CD4-positive, alpha-beta T cell treated with Interleukin-21 for 1 hour (primary cell): ENCODE measurements around the gene ANGPTL2.

Source experiments
- DNase-seq: peaks from one replicate; pipeline ENCODE4 v3.0.0-alpha.2; 2020

The ANGPTL2 gene

DNA sequence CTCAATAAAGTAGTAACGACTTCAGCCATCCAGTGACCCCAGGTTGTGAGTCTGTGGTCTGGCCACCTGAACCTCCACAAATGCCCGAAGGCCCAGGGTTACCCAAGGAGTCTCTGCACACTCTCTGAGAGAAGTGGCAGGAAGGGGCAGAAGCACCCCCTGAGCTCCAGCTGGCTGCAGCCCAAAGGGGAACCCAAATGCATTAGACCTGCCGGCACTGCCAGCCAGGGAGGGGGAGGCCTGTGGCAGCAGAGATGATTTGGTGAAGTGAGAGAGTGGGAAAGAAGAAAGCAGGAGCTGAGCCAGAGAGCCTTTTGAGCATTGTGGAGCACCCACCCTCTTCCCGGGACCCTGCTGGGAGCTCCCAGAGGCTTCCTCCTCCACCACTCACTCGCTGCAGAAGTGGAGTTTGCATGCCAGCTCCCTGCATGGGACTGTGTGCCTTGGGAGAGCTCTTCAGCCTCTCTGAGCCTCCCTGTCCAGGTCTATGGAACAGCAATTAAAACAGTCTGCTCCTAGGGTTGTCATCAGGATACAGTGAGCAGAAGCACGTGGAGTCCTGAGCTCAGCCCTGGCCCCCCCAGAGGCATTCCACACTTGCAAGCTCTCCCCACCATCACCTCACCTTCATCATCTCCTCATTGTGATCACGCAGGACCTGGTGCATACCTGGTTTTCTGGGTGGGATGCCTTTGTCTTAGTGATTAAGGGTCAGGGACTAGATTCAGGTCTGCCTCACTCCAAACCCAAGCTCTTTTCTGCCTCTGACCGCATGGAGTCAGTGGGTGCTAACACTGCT lies 13.8 kb upstream of the ANGPTL2 start:
- DNase-seq: no peak

DNA sequence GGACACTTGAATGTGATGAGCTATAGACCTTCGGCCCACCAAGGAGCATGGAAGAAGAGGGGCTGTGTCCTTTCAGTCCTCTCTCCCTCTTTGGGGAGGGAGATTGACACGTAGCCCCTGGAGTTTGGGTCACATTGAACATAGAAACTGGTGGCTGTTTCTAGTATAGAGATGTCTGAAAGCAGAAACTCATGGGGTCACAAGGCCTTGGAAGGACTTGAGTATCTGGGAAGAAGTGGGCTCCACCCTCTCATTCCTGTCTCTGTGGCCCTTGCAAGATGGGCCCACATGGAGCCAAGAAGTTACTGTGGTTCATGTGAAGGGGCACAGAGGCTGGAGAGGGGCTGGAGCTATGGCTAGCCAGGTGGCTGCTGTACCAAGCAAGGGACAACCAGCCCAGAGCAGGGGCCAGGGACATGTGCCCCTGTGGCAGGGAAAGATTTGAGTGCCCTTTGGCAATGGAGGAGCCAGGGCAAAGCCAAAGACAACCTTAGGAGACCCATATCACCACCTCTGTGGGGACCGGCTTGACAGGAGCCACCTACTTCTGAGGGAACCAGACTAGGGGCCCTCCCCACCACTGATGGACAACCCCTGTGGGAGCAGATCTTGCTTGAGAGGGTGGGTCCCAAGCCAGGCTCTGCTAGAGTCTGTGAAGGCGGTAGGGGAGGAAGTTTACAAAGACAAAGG lies 12.8 kb upstream of the ANGPTL2 start:
- no peak for DNase-seq

DNA sequence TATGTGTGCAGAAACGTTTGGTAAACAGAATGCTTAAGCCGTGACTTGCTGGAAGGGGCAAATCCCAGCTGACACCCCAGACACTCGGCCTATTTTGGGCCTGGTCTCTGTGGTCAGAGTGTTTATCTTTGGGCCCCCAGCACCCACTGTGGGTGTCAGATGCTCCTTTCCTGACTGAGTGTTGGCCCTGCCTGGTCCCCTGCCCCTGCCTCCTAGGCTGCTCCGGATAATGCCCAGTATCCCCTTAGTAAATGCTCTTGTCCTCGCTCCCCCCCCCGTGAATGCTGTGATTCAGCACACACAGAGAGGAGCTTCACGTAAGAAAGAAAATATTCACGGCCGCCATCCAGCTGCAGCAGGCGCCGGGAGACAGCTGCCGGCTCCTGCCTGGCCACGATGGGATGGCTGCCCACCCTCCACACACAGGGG lies 11.3 kb upstream of the ANGPTL2 start:
- no peak for DNase-seq

DNA sequence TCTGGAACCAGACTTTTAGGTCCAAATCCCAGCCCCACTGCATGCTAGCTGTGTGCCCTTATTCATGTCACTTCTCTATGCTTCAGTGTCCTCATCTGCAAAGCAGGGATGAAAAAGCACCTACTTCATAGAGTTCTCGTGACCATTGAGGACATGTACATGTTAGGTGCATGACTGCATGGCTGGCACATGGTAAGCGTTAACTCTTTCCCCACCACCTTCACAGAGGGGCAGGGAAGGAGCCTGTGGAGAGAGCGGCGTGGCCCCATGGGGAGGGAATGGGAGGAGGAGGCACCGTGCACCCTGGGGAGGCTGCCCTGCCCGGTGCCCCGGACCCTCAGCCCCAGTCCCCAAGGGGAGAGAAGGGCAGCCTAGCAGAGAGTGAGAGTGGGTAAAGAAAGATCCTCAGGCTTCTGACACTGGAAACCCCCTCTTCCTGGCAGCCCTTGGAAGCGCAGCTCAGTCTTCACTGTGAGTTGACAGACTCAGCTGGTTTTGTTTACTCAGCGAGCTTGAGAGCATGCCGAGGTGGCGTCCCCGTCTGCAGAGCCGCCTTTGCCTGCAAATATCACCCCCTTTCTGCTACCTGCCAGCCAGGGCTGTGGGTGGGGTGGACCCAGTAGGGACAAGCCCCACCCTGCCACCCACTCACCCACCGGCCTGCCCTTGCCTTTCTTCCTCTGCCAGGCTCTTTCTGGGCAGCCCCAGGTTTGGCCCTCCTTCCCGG lies 10.6 kb upstream of the ANGPTL2 start:
- DNase-seq: no peak

DNA sequence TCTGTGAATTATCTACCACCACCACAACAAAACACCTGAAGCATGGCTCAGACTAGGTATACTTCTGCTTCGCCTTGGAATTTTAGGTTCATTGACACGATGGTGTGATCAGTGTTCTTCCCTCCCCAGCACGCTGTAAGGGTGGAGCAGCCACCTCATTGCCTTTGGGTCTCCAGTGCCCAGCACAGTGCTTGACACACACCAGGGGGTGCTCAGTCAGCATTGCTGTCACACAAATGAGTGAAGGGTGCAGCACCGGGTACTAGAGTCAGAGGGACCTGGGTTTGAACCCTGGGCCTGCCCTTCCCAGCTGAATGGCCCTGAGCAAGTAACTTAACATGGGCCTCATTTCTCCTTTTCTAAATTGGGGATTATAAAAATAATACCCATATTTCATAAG lies 9.9 kb upstream of the ANGPTL2 start:
- DNase-seq: no peak

DNA sequence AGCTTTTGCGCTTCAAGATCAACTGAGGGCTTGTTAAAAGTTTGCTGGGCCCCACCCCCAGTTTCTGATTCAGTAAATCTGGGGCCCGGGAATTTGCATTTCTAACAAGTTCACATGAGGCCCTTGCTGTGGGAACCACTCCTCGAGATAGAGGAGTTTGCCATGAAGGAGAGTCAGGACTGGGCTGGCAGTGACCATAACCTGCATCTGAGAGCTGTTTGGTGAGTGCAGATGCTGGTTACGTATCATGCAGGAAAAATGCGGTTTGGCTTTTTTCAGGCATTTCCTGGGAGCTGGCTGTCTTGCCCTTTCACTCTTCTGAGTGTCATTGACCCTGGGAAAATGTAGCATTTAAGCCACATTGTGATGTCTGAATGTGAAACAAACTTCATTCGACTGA lies 9.4 kb upstream of the ANGPTL2 start:
- no peak for DNase-seq

DNA sequence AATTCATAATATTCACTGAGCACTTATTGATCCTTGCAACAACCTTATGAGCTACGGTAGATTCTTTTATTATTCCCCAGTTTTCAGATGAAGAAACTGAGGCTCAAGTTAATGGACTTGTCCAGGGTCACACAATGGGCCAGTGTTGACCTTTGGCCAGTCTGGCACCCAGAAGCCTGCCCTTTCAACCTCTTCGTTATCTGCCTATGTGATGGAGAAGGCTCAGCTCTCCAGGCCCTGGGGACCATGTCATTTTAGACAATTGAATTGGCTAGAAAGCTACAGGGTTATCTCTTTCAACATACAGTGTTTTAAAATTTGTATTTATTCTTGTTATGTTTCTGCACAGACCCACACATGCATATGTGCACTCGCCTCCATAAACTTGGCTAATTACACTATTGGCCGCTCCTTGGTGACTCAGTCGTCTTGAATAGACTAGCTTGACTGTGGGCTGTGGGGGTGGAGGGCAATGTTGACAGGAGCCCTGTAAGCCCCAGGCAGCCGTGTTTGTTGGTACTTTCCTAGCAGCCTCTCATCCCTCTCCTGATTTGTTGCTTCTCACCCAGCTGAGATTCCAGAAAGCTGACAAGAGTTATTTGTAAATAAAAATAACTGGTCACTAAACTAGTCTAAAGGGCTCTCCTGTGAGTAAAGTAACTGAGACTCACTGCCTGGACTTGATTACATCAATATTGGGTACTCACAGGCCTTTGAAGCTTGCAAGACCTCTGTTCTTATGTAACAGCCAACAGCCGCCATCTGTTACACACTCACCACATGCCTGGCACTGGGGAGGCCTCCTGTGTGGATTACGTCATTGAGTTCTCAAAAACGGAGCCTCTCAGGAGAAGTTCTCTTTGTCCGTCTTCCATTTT lies 8.5 kb upstream of the ANGPTL2 start:
- DNase-seq: no peak

DNA sequence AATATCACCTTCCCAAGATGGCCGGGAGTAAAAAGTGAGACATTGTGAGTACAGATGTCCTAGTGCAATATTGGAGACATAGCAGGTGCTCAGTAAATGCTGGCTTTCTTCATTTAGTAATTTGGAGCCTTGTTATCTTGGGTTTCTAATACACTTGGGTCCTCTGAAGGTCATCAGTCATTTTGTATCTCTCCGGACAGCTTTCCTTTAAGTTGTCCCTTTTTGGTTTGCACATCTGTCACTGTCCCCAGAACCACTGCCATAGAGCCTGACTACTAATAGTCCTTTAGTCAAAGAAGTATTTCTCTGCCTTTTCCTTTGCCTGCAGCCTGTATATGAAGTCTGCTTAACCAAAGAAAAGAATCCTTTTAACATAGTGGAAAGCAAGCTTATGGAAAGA lies 7.8 kb upstream of the ANGPTL2 start:
- DNase-seq: no peak

DNA sequence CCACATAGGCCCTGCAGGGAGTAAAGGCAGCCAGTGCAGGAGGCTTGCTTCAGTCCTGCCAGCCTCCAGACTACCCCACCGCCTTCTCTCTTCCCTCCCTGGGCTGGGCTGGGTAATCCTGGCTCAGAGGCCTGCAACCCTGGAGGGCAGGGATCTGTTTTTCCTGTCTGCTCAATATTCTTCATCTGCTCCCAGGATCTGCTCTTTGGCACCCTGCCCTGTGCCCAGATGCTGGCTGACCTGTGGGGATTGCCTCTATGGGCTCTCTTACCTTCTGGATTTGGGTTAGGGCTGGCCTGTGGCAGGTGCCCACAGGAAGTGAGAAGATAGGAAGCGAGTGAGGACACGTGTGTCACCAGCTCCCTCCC lies 7.3 kb upstream of the ANGPTL2 start:
- no peak for DNase-seq

DNA sequence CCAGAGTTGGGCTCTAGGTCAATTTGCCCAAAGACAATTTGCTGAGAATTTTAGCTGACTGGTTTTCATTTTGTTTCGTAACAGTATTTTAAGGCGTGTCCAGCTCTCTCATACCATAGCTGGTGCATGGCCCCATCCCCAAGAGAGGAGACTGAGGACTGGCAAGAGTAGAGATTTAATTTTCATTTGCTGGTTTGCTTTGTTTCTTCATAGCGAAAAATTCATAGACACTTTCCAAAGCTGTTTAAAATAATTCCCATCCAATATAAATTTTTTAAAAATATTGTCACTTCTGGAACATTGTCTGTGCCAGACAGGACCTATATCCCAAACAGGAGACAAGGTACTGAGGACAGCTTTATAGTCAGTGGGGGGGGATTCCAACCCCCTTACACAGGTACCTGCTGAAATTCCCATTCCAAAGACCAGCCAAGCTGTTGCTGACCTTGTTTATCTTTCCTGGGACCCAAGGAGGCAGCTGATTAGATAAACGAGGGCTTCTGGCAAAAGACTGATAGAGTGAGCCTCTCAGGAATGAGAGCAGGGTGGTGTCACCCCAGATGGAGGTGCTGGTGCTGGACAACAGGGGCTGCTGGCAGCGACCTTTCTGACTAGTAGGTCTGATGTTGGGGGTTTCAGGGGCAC lies 6.8 kb upstream of the ANGPTL2 start:
- no peak for DNase-seq

DNA sequence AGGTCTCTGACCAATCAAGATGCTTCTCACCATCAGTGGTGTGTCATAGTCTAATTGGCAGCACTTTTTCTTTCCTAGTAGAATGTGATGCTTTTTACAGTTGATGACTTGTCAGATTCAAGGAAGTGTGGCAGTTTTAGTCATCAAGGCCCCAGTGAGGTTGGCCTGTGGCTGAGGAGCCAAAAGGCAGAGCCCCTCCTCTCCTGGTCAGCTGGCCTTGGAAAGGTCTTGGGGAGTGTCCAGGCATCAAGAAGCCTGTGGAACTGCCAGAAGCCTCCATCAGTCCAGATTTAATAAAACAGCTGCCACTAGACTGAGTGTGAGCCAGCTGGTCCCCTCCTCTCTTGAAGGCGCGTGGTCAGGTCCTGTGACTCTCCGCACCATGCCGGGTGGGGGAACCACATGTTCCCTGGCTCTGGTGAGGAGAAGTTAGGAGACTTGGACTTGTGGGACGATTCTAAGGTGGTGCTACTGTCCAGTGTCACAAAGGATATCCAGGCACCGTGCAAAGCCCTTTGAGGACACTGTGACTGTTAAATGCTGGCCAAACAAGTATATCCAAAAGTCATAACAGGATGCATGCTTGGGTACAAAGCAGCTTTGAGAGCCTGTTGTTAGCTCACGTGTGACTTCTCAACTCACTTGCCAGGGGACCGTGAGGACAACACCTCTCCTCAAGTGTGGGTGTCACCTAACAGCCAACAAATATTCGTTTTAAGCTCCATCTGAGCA lies 6.1 kb upstream of the ANGPTL2 start:
- no peak for DNase-seq

DNA sequence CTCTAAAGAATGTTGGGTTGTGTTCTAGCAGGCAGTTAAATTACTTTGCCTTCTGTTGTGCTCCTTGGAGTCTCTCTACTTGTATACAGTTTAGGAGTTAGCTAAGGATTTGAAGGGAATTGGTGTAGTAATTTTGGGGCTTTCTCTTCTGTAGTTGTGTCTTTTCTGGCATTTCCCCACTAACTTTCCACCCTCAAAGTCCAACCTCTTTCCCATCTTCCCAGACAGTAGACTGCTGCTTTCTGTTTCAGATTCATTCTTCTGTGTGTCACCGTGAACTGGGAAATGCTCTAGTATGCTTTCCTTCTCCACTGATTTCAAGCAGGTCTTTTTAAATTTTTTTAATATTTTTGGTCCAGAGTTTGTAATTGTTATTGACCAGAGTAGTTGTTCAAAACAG lies 4.5 kb upstream of the ANGPTL2 start:
- no peak for DNase-seq

DNA sequence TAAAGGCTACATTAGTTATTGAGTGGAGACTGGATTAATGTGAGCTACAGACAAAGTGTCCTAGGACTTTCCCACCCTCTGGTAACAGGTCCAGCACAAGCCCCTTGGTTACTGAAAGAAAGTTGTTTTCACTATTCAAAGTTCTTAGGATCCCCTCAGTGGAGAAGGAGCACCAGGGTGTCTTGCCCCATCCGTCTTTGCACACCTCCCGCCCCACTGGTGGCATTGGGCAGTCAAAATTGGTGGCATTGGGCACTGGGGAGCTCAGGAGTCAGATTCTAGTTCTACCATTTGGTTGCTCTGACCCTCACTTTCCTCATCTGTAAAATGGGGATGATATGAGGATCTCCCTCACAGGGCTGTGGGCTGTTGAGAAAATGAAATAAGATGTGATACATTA lies 2.4 kb upstream of the ANGPTL2 start:
- no peak for DNase-seq

DNA sequence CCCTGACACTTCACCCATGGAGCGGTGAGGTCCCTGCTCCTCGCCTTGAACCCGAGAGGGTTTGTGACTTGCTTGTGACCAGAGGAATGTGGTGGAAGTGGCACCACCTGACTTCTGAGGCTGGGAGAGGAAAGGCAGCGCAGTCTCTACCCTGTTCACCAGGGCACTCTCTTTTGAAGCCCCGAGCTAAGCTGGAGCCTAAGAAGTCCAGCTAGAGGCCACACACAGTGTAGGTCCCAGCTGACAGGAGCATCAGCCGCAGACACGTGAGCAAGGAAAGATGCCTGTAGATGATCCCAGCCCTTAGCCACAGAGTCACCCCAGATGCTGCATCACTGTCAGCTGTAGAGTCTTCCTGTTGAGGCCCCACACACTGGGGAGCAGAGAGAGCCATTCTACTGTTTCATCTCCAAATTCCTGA lies 1.7 kb upstream of the ANGPTL2 start:
- DNase-seq: no peak

DNA sequence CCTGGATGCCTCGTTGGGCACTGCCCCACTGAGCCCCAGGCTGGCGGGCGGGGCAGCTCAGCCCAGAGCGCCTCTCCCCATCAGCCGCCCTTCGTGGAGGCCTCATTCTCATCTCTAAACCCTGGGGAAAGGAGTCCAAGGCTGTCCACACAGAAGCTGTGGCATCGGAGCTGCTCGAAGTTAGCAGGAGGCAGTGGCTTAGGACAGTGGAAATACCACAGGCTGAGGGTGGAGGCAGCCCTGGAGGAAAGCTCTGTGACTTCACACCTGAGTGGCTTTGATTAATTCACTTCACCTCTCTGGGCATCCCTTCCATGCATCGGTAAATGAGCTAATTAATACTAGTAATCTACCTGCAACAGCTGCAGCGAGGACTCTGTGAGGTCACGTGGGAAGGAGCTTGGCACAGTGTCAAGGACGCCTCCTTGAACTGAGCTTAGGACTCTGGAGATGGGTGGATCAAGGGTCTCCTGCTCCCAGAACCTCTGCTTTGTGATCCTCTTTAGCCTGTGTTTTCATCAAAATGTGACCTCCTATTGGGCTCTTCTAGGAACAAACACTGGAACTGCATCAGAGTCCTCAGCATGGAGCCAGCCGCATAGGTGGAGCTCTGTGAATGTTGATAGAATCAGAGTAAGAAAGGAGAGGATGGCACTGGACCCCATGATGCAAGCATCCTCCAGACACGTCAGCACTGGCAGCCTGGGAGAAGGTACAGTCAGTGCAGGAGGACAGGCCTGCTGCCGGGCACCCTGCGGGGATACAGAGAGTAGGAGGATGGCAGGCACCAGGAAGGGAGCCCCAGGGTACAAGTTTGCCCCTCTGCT lies 842 bp upstream of the ANGPTL2 start:
- no peak for DNase-seq

DNA sequence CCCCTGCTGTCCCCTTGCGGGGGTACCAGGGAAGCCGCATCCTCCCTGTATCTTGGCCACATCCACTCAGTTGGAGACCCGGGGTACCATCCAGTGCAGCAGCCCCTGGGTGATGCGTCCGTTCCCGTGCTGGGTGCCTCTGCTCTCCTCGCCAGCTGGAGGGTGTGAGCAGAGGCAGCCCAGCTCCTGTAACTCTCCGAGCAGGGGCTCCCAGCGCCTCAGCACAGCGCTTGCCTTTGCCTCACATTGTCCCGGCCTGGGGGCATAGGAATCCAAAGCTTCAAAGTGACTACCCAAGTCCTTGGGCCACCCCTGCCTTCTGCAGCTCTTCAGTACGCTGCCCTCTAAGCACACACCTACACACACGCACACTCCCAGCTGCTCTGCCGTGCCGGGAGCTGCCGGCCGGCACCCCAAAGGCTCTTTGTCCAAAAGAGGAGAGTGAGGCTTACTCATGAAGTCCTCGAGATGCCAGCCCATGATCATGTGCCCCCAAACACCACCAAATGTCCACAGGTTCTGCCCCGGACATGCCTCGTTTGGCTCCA lies 733 bp downstream of the ANGPTL2 start:
- DNase-seq: no peak

DNA sequence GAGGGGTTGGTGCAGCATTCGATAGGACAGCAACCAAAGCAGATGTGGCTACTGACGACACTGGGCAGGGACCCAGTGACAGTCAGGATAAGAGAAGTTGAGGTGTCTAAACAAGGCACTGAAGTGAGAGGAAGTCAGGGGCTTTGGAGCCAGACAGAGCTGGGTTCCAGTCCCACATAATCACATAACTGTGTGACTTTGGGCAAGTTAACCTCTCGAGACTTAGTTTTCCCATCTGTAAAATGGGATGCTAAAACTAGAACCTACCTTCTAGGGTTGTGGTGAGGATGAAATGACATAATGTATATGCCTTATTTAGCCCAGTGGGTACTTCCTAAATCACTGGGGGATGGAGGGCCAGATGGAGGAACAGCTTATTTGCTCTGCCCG lies 3.1 kb downstream of the ANGPTL2 start:
- DNase-seq: no peak

DNA sequence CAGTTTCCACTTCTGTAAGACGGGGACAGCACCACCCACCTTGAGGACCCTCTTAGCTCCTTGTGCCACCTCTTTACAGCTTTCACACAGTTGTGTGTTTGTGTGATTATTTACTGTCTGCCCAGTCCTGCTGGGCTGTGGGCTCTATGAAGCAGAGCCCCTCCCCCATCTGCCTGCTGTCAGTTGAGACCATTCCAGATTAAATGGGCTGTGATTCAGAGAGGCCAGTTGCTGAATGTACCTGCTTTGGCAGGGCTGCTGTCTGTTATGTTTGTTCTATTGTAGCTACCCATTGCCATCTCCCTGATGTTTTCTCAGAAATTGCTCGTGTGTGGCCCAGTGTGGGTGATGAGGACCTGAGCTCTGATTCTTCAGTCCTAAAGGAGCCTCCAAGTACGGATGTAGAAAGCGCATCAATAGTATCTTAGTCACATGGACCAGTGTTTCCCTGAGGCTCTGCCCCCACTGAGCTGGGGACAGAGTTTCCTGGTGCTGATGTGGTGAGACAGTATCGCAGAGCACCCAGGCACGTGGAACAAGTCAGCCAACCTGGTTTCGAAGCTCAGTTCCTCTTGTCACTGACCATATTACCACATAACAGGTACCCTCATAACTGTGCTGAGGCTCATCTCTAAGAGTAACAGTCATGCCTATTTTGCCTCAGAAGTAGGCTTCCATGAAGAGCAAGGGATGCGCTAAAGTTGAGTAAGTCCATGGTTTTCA lies 3.7 kb downstream of the ANGPTL2 start:
- DNase-seq: no peak

DNA sequence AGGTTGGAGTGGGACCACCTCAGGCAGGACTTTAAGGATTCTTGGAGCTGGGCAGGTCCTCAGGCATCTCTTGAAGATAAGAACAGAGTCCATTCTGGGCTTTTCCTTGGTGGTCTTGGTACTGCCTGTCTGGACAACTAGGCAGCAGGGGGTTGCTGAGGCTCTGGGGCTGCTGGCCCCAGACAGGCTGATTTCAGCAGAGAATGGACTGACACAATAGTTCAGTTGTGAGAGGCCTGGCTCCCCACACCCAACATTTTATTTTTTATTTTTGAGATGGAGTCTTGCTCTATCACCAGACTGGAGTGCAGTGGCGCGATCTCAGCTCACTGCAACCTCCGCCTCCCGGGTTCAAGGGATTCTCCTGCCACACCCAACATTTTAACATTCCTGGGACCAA lies 4.6 kb downstream of the ANGPTL2 start:
- no peak for DNase-seq

DNA sequence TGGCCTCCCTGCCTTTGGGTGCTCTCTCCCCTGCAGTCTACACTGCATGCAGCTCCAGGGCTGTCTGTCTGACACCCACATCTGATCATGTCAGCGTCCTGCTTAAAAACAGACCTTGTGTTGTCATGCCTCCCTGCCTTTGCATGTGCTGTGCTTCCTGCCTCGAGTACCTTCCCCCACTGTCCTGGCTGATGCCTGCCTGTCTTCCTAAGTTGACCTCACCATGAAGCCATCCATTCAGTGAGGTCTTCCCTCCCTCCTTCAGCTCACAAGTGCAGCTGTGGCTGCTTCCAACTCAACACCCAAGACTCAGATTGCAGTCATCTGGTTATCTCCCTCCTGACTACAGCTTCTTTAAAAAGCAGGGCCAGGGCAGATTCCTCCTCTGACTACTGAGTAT lies 5.5 kb downstream of the ANGPTL2 start:
- DNase-seq: no peak
